A673 (cell line): ENCODE results near the gene GBE1.

Experiments used
- CTCF ChIP-seq: fragments of 300-800, 200-600 bp; sonication (generic); conservative IDR thresholded peaks from 2 replicates; pipeline ENCODE4 v1.5.1; 2017; ENCODE audit warnings: low read depth, mild to moderate bottlenecking, antibody characterized with exemption, low read length, moderate library complexity, mixed read lengths
- EZH2 ChIP-seq: fragments of 200-600 bp; sonication (generic); IDR thresholded peaks from 2 replicates; pipeline ENCODE4 v1.6.1; 2017; ENCODE audit warnings: borderline replicate concordance, low read depth, mild to moderate bottlenecking, mixed read lengths, antibody characterized with exemption, low read length; ENCODE audit not compliant: poor library complexity, severe bottlenecking

- no peak for TF ChIP-seq CTCF
- TF ChIP-seq EZH2 = no peak
Measured at GRCh38 chr3:81549831-81550230, 211.6 kb downstream of the GBE1 start.
